ENCODE measurements around the gene ARHGAP27.
A peak's percentile ranks its signal among the peaks of the same experiment; 100 is the strongest.
"Not testable (repeated sequence)": the region's sequence is repeated elsewhere in the genome, so short reads cannot be mapped to it uniquely, and the experiment has no call there.

The ARHGAP27 gene

GRCh38 chr17:45353043-45353442, 79.6 kb downstream of the ARHGAP27 start:
- DNase-seq, result peak; percentile 44

- no peak for DNase-seq
Measured at GRCh38 chr17:45351831-45352230, 80.8 kb downstream of the ARHGAP27 start.

GRCh38 chr17:45347444-45347843, 85.2 kb downstream of the ARHGAP27 start:
- DNase-seq, result no peak

- no peak for DNase-seq
Measured at GRCh38 chr17:45346216-45347015, 86.3 kb downstream of the ARHGAP27 start.

GRCh38 chr17:45345554-45346215, 87.0 kb downstream of the ARHGAP27 start:
- DNase-seq, result no peak

- DNase-seq, result no peak
Measured at GRCh38 chr17:45345246-45345553, 87.5 kb downstream of the ARHGAP27 start.

- DNase-seq, result not testable (repeated sequence)
Measured at GRCh38 chr17:45343967-45344664, 88.6 kb downstream of the ARHGAP27 start.
